Kidney (tissue), 14 donors: ENCODE measurements around the gene INPP5D. TPM values are rescaled to one million over a fixed set of nuclear protein-coding genes. Genes with fewer than 3 reads are reported as not detected.
A peak's percentile ranks its signal among the peaks of the same experiment; 100 is the strongest.

Experiments used
- DNase-seq, 5 donors: peaks; one replicate each; pipeline ENCODE4 v3.0.0-alpha.2; 2013 to 2020
- FAIRE-seq: peaks from 2 replicates; lab custom pipeline; 2012; peaks lifted over from hg19 to GRCh38; lab: Jason Lieb, UNC
- H3K27ac ChIP-seq, 2 donors: one replicate each; pipeline ENCODE4 v1.7.0; 2013; ENCODE audit warnings: low read depth in 2 of 2, low read length in 2 of 2, inconsistent platforms in 1 of 2
- H3K27me3 ChIP-seq: one replicate; pipeline ENCODE4 v1.7.1; 2013; ENCODE audit warnings: low read length, inconsistent platforms; ENCODE audit not compliant: control insufficient read depth, insufficient read depth
- H3K36me3 ChIP-seq, 3 donors: one replicate each; pipeline versions ENCODE4 v1.7.0 to v1.7.1; 2013; ENCODE audit warnings: low read length in 3 of 3, control low read depth in 1 of 3, inconsistent platforms in 1 of 3; ENCODE audit not compliant: insufficient read depth in 3 of 3, control insufficient read depth in 2 of 3
- H3K4me1 ChIP-seq, 3 donors: one replicate each; pipeline versions ENCODE4 v1.7.0 to v1.7.1; 2013; ENCODE audit warnings: low read length in 3 of 3, inconsistent platforms in 1 of 3, low read depth in 1 of 3; ENCODE audit not compliant: control insufficient read depth in 2 of 3, insufficient read depth in 2 of 3
- H3K4me3 ChIP-seq, 3 donors: one replicate each; pipeline versions ENCODE4 v1.7.0 to v1.8.1; 2013; ENCODE audit warnings: low read length in 3 of 3, control low read depth in 1 of 3, inconsistent platforms in 1 of 3
- H3K9ac ChIP-seq, 3 donors: one replicate each; pipeline versions ENCODE4 v1.7.0 to v1.7.1; 2013; ENCODE audit warnings: low read length in 3 of 3, control low read depth in 1 of 3, inconsistent platforms in 1 of 3
- H3K9me3 ChIP-seq, 3 donors: one replicate each; pipeline versions ENCODE4 v1.7.0 to v1.7.1; 2013; ENCODE audit warnings: low read length in 3 of 3, control low read depth in 1 of 3, inconsistent platforms in 1 of 3; ENCODE audit not compliant: control insufficient read depth in 2 of 3, insufficient read depth in 1 of 3
- intact Hi-C: fragments of 100-400 bp; cut with DNase I; formaldehyde crosslinking; loops from one replicate; pipeline ENCODE4 v1.11.1; 2022
- polyA plus RNA-seq: library from polyadenylated mRNA; stranded (reverse); fragments of 350-450 nt; fragmentation: Illumina TruSeq; extraction: RNeasy Lipid Tissue Mini Kit (QIAGEN cat#74804); gene quantifications from one replicate; pipeline ENCODE4 v1.2.3, GENCODE V29; 2014; ENCODE audit warnings: low read depth, low replicate concordance; ENCODE audit not compliant: insufficient read depth
- total RNA-seq: library from RNA; stranded (reverse); fragmentation: NEBNext Ultra II Directional; extraction: Animal tissue kit (Norgen Biotek cat#: 25700); gene quantifications from one replicate; pipeline ENCODE4 v1.2.1, GENCODE V29; 2021
- TF ChIP-seq, protein P1 (sequence below): IDR thresholded peaks from 3 replicates; pipeline ENCODE4 v1.5.1; 2012; ENCODE audit warnings: mild to moderate bottlenecking, moderate library complexity, borderline replicate concordance; ENCODE audit not compliant: insufficient read depth; ENCODE audit errors: extremely low read depth
- donor health status: control.
- donor health status: control.
- donor health status: control.
- donor health status: control.
- donor health status: control.
- donor health status: DM: yes; HTN: yes; CAD: no.
- donor health status: Normal renal cell carcinoma (clear cell type).

The INPP5D gene
- total and polyA plus RNA-seq, 2 donors from 2014 or later, result 2.6 to 29.6 TPM

DNA sequence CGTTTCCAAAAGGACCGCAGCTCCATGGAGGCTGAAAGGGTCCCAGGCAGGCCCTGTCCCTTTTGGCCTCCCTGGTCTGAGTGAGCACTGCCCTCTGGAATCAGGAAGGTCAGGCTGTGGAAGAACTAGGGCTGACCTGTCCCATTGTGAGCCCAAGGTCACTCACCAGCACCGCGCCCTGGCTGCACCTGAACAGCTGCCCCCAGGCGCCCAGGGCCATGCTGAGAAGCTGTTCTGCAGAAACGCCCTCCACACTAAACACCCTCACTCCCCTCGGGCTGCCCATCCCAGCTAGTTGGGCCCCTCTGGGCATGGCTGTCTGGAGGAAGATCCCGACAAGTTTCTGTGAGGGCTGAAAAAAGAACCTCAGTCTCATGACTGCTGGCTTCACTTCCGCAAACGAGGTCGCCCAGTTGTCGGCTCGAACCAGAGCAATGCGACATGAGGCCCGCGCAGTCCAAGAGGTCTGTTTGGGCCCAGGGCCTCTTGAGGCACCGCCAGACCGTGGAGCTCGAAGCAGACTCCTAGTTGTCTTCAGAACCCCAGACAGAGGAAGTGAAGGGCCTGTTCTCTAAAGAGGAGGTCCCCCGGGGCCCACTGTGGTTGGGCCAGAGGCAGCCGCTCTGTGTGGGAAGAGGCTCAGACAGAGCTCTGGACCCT is 64.4 kb downstream of the INPP5D start:
- Histone ChIP-seq H3K27me3 (no peaks in the 10 kb centered on the region), H3K27ac (no peak overlapping the region), H3K4me1 (no peaks in the 10 kb centered on the region), H3K9me3 (no peaks in the 10 kb centered on the region), H3K4me3 (no peak overlapping the region), H3K9ac (no peak overlapping the region), H3K36me3 (no peaks in the 10 kb centered on the region)
- intact Hi-C loops, result no loop called here
- FAIRE-seq (no peak), DNase-seq (peak in 1 of 5 donors; percentile 72)
- TF ChIP-seq, protein P1, sequence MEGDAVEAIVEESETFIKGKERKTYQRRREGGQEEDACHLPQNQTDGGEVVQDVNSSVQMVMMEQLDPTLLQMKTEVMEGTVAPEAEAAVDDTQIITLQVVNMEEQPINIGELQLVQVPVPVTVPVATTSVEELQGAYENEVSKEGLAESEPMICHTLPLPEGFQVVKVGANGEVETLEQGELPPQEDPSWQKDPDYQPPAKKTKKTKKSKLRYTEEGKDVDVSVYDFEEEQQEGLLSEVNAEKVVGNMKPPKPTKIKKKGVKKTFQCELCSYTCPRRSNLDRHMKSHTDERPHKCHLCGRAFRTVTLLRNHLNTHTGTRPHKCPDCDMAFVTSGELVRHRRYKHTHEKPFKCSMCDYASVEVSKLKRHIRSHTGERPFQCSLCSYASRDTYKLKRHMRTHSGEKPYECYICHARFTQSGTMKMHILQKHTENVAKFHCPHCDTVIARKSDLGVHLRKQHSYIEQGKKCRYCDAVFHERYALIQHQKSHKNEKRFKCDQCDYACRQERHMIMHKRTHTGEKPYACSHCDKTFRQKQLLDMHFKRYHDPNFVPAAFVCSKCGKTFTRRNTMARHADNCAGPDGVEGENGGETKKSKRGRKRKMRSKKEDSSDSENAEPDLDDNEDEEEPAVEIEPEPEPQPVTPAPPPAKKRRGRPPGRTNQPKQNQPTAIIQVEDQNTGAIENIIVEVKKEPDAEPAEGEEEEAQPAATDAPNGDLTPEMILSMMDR, result no peak

DNA sequence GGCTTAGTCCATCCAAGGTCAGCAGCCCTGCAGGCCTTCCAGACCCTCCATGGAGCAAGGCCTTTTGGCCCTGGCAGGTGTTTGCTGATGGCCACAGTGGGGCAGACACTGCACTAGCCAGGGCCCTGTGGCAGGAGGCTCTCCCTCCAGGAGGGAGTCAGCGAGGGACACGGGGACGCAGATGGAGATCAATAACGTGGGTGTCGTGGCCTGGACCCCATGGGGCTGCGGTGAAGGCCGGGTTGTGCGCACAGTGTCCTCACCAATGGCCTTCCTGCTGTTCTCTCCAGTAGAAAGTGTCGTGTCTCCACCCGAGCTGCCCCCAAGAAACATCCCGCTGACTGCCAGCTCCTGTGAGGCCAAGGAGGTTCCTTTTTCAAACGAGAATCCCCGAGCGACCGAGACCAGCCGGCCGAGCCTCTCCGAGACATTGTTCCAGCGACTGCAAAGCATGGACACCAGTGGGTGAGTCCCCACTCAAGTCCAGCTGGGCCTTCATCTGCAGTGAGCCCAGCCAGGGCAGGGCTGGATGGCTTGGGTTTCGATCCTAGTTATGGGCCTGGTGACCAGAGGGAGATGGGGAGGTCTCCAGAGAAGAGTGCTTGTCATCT is 65.4 kb downstream of the INPP5D start:
- no peak for DNase-seq

DNA sequence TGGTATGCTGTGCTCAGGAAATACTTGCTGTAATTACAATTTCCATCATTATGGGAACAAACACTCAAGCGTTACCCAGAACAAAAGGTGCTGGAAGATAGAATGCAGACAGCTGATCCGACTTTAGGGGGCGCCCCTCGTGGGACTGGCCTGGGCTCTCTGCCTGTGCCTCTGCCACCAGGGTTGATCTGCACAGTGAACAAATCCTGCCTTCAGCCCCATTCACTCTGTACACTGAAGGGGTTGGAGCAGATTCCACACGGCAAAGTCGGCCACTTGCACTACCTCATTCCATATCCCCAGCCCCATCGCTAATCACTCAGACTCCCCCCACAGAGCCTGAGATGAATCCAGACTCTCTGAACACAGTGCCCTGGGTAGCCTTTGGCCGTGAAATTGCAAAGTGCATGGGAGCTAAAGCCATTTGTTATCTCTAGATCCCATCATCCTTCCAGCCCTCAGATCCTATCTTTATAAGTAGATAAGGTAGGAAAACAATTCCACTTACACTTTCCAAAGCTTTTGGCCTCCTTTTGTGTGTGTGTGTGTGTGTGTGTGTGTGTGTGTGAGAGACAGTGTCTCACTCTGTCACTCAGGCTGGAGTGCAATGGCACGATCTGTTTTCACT is 69.3 kb downstream of the INPP5D start:
- Histone ChIP-seq H3K4me3 (no peak overlapping the region), H3K36me3 (no peaks in the 10 kb centered on the region), H3K9me3 (no peaks in the 10 kb centered on the region), H3K9ac (no peak overlapping the region), H3K27me3 (no peaks in the 10 kb centered on the region), H3K27ac (no peak overlapping the region), H3K4me1 (no peaks in the 10 kb centered on the region)
- TF ChIP-seq, protein P1, result no peak
- peak in 1 of 5 donors; percentile 14 for DNase-seq
- FAIRE-seq, result no peak
- intact Hi-C loops, result no loop called here

More for the DNA sequence above, 65.4 kb downstream of the INPP5D start:
- H3K9ac ChIP-seq, result no peak overlapping the region
- no peaks in the 10 kb centered on the region for H3K4me1 ChIP-seq
- intact Hi-C loops, result no loop called here
- no peaks in the 10 kb centered on the region for H3K27me3 ChIP-seq
- H3K27ac ChIP-seq, result no peak overlapping the region
- no peak for FAIRE-seq
- TF ChIP-seq, protein P1, result no peak
- H3K9me3 ChIP-seq, result no peaks in the 10 kb centered on the region
- no peak overlapping the region for H3K4me3 ChIP-seq
- no peaks in the 10 kb centered on the region for H3K36me3 ChIP-seq
